Stimulated activated CD8-positive, alpha-beta memory T cell treated with anti-CD3 and anti-CD28 coated beads, Interleukin-2, amount 100 ng/mL, for 1 hour (primary cell): ENCODE measurements around the gene SHKBP1.
A peak's percentile ranks its signal among the peaks of the same experiment; 100 is the strongest.

Experiments
- DNase-seq, 2 donors: peaks; one replicate each; pipeline ENCODE4 v3.0.0-alpha.2; 2020; ENCODE audit warnings: low read depth in 2 of 2

The SHKBP1 gene

GRCh38 chr19:40601134-40601974 lies 24.7 kb downstream of the SHKBP1 start, which contains the start of gene LTBP4:
Gene LTBP4, plus strand, starts transcription at chr19:40601369. Its CDS starts 19 bp downstream, at chr19:40601388.
- no peak for DNase-seq

DNA sequence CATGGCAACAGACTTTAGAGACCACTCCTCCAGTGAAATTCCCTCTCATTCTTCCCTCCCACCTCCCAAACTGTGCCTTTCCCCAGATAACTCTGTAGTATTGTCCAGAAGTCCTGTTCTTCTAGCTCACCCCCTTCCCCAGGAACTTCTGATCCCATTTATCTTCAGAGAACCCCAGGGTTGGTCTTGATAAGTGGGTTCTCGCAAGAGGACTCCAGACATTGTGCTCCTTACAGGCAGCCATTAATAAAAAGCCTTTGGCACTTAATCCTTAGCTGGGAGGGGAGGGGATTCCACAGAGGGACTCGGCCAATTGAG lies 26.4 kb downstream of the SHKBP1 start:
- no peak for DNase-seq

DNA sequence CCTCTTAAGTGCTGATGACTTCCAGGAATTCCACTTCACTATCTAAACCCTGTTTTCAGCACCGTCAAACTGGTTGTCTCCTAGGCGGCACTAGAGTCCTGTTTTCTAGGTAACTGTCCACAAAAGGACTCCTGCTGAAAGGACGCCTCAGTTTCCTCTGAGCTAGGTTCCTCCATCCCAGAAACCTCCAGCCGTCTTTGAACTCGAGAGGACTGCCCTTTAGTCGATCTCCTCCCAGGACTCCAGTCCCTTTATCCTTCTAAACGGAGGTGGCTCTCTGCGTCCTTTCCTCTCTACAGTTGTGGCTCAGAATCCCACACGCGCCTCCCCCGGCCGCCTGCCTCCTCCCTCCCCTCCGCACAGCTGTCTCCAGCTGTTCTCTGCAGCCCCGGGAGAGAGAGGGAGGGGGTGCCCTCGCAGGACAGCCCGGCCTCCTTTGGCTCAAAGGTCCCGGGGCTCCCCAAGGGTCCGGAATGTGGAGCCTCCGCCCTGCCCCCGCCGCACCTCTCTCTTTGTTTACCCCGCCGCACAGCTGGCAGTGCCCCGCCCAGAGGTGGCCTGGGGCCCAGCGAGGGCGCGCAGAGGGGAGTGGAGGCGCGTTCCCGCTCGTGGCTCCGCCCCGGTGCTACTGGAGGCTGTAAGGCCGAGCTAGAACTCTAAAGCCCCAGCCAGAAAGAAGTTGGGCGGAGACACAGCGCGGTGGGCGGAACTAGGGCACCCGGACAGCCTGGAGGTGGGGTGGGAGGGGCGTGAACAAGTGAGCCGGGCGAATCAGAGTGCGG lies 26.9 kb downstream of the SHKBP1 start:
- peak; percentile 80 to 94 for DNase-seq

- no peak for DNase-seq
Observed at GRCh38 chr19:40604171-40604646, 27.5 kb downstream of the SHKBP1 start.

GRCh38 chr19:40604647-40605215 lies 28.1 kb downstream of the SHKBP1 start:
- DNase-seq: no peak

GRCh38 chr19:40605216-40605971 lies 28.7 kb downstream of the SHKBP1 start:
- peak; percentile 39 to 61 for DNase-seq

- DNase-seq: no peak
Observed at GRCh38 chr19:40607311-40608239, 30.9 kb downstream of the SHKBP1 start.

- no peak for DNase-seq
Observed at GRCh38 chr19:40608240-40608621, 31.6 kb downstream of the SHKBP1 start.

- DNase-seq: no peak
Observed at GRCh38 chr19:40608957-40609356, 32.3 kb downstream of the SHKBP1 start.

DNA sequence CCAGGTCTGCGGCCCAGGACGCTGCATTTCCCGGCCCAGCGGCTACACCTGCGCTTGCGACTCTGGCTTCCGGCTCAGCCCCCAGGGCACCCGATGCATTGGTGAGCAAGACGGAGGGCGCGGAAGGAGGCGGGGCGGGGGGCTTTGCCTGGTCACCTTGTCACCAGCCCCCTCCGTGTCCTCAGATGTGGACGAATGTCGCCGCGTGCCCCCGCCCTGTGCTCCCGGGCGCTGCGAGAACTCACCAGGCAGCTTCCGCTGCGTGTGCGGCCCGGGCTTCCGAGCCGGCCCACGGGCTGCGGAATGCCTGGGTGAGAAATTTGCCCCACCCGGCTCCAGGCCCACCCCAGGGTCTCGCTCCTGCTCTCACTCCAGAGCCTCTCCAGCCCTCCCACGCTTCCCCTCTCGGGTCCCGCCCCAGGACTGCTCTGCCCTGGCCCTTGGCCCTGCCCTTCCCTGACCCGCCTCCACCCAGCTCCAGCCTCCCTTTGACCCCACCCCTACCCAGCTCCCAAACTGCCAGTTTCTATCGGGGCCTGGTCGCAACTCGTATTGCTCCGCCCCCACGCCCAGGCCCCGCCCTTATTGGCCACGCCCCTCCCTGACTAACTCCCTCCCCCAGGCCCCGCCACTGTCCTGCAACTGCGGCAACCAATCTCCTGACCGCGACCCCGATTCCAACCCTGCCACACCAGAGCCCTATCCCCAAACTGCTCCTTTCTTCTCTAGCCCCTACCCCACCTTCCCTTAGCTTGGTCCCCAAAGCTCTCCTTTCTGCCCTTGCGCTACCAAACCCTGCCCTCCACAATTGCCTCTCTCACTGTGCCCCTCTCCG lies 33.1 kb downstream of the SHKBP1 start:
- peak; percentile 69 to 70 for DNase-seq

- no peak for DNase-seq
Observed at GRCh38 chr19:40610396-40611064, 33.9 kb downstream of the SHKBP1 start.

- no peak for DNase-seq
Observed at GRCh38 chr19:40611096-40611495, 34.4 kb downstream of the SHKBP1 start.

DNA sequence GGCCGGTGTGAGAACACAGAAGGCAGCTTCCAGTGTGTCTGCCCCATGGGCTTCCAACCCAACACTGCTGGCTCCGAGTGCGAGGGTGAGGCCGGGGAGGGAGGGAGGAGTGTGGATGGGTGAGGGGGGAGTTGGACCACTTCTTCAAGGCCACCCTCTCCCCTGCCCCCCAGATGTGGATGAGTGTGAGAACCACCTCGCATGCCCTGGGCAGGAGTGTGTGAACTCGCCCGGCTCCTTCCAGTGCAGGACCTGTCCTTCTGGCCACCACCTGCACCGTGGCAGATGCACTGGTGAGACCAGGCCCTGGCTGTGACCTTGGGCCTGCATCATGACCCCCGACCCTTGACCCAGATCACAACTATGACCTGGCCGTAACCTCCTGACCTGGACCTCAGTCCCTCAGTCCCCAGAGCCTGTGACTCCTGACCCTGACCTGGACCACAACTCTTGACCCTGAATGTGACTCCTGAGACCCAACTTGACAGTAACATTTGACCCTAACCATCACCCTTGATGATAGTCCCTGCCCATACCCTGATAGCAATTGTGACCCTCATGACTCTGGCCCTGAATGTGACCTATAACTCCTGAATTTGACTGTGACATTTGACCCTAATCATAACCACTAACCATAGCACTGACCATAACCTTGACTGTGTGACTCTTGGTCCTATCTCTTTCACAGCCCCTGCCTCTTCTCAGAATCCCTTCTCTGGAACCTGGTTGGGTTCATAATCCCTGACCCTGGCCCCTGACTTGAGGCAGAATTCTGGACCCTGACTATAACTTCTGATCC lies 35.4 kb downstream of the SHKBP1 start:
- no peak for DNase-seq

GRCh38 chr19:40612831-40613689 lies 36.4 kb downstream of the SHKBP1 start:
- DNase-seq: peak in 1 of 2 donors; percentile 60

DNA sequence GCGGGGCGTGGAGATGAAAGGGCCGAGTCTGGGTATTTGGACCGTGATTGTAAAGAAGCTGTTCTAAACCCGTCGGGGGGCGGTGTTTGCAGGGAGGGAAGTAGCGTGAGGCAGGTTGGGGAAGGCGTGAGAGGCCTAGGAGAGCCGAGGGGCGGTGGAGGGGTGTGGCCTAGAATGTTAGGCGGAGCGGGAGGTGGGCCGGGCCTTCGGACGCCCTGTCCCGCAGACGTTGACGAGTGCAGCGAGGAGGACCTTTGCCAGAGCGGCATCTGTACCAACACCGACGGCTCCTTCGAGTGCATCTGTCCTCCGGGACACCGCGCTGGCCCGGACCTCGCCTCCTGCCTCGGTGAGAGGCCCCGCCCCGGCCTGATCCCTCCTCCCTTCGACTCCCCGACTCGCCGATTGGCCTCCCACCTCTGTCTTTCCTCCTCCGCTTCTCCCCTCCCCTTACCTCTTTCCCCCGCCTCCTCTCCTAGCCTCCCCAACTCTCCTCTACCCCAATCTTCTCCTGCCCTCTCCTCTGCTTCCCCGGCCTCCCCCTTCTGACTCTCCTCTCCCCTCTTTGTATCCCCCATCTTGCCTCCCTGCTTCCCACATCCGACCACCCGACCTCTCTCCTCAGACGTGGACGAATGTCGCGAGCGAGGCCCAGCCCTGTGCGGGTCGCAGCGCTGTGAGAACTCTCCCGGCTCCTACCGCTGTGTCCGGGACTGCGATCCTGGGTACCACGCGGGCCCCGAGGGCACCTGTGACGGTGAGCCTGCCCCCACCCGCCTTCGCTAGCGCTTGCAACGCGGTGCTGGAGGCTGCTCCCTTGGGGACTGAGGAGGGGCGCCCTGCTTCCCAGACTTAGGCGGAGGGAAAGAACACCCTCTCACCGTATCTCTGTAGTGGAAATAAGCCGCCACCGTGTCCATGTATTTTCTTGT lies 37.3 kb downstream of the SHKBP1 start:
- peak; percentile 57 to 73 for DNase-seq
